Measurements from ENCODE around the gene AMPD3.

Gene AMPD3

GRCh38 chr11:10492084-10492483 is 37.0 kb downstream of the AMPD3 start:
- TF ChIP-seq TAF1 (IDR thresholded peaks at IDR 0.05; ENCODE audit: low read depth, low read length) (no peak), SPI1 (IDR thresholded peaks at IDR 0.05; ENCODE audit: low read depth, low read length) (no peak), PAX5 (IDR thresholded peaks at IDR 0.05; ENCODE audit: insufficient read depth, low read length, severe bottlenecking) (no peak), POU2F2 (IDR thresholded peaks at IDR 0.05; ENCODE audit: low read depth, low read length) (no peak), POLR2AphosphoS5 (IDR thresholded peaks at IDR 0.05; ENCODE audit: low read depth, low read length) (no peak), POLR2A (IDR thresholded peaks at IDR 0.05; ENCODE audit: low read depth, low read length) (no peak)
- FAIRE-seq, result no peak
- no peak for DNase-seq (ENCODE audit: insufficient read length, low spot score)

DNA sequence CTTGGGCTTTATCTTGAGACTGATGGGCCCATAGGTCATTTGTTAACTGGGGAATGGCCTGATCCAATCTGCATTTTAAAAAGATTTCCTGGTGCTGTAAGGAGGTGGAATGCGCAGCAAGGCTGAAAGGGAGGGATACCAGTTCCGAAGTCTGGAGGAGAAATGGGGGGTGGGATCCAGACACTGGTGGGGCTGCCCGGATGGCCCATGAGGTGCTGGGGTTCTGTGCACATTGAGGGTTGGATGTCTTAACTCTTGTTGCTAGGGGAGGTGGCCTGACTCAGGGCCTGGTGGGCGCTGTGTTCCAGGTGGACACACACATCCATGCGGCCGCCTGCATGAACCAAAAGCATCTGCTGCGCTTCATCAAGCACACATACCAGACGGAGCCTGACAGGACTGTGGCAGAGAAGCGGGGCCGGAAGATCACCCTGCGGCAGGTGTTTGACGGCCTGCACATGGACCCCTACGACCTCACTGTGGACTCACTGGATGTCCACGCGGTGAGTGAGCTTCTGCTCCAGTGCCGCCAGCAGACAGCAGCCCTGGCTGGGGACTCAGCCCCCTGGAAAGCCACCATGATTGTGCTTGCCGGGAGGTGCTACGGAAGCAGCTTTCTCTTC is 38.1 kb downstream of the AMPD3 start:
- TF ChIP-seq TAF1 (IDR thresholded peaks at IDR 0.05; ENCODE audit: low read depth, low read length), result no peak
- no peak for TF ChIP-seq POLR2A (IDR thresholded peaks at IDR 0.05; ENCODE audit: low read depth, low read length)
- TF ChIP-seq POU2F2 (IDR thresholded peaks at IDR 0.05; ENCODE audit: low read depth, low read length), result no peak
- TF ChIP-seq POLR2AphosphoS5 (IDR thresholded peaks at IDR 0.05; ENCODE audit: low read depth, low read length), result no peak
- no peak for TF ChIP-seq PAX5 (IDR thresholded peaks at IDR 0.05; ENCODE audit: insufficient read depth, low read length, severe bottlenecking)
- TF ChIP-seq SPI1 (IDR thresholded peaks at IDR 0.05; ENCODE audit: low read depth, low read length), result no peak
- DNase-seq (ENCODE audit: insufficient read length, low spot score), result no peak
- no peak for FAIRE-seq

- DNase-seq (ENCODE audit: insufficient read length, low spot score), result no peak
- no peak for FAIRE-seq
- TF ChIP-seq POLR2AphosphoS5 (IDR thresholded peaks at IDR 0.05; ENCODE audit: low read depth, low read length) (no peak), SPI1 (IDR thresholded peaks at IDR 0.05; ENCODE audit: low read depth, low read length) (no peak), TAF1 (IDR thresholded peaks at IDR 0.05; ENCODE audit: low read depth, low read length) (no peak), POU2F2 (IDR thresholded peaks at IDR 0.05; ENCODE audit: low read depth, low read length) (no peak), POLR2A (IDR thresholded peaks at IDR 0.05; ENCODE audit: low read depth, low read length) (no peak), PAX5 (IDR thresholded peaks at IDR 0.05; ENCODE audit: insufficient read depth, low read length, severe bottlenecking) (no peak)
Measured at GRCh38 chr11:10494636-10495463, 39.8 kb downstream of the AMPD3 start.

DNA sequence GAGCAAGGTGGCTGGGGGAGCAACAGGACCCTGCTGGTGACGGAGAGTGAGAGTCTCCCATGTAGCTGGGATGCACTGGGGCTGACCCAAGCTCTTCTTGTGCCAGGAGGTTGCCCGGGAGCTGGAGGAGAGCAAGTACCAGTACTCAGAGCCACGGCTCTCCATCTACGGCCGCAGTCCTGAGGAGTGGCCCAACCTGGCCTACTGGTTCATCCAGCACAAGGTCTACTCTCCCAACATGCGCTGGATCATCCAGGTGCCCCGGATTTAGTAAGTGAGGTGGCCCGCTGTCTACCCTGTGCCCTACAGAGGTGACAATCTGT is 40.4 kb downstream of the AMPD3 start:
- DNase-seq (ENCODE audit: insufficient read length, low spot score) (no peak), FAIRE-seq (no peak)
- TF ChIP-seq POLR2A (IDR thresholded peaks at IDR 0.05; ENCODE audit: low read depth, low read length) (no peak), TAF1 (IDR thresholded peaks at IDR 0.05; ENCODE audit: low read depth, low read length) (no peak), SPI1 (IDR thresholded peaks at IDR 0.05; ENCODE audit: low read depth, low read length) (no peak), PAX5 (IDR thresholded peaks at IDR 0.05; ENCODE audit: insufficient read depth, low read length, severe bottlenecking) (no peak), POLR2AphosphoS5 (IDR thresholded peaks at IDR 0.05; ENCODE audit: low read depth, low read length) (no peak), POU2F2 (IDR thresholded peaks at IDR 0.05; ENCODE audit: low read depth, low read length) (no peak)

DNA sequence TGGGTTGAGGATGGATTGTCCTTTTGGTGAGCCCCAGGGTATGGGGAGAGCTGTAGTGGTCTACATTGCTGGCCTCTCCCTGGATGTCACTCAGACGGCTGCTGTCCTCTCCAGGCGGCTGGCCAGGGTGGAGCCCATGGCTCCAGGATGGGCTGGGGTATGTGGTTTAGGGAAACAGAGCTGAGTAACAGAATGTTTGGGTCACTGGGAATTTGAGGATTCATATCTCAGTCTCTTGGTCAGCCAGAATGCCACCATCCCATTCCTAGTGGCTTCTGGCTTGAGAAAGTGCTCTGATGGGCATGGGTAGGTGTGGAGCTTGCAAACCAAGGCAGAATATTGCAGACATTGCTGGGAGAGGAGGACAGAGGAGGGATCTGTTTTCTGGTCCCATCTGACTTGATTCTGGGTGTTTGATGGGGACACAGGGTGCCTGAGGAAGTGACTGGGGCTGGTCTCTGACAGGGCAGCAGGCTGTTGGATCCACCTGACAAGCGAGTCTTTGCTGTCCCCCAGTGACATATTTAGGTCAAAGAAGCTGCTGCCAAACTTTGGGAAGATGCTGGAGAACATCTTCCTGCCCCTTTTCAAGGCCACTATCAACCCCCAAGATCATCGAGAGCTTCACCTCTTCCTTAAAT is 41.4 kb downstream of the AMPD3 start:
- no peak for FAIRE-seq
- TF ChIP-seq TAF1 (IDR thresholded peaks at IDR 0.05; ENCODE audit: low read depth, low read length) (no peak), POLR2AphosphoS5 (IDR thresholded peaks at IDR 0.05; ENCODE audit: low read depth, low read length) (no peak), PAX5 (IDR thresholded peaks at IDR 0.05; ENCODE audit: insufficient read depth, low read length, severe bottlenecking) (no peak), POLR2A (IDR thresholded peaks at IDR 0.05; ENCODE audit: low read depth, low read length) (no peak), POU2F2 (IDR thresholded peaks at IDR 0.05; ENCODE audit: low read depth, low read length) (no peak), SPI1 (IDR thresholded peaks at IDR 0.05; ENCODE audit: low read depth, low read length) (no peak)
- no peak for DNase-seq (ENCODE audit: insufficient read length, low spot score)

- FAIRE-seq (no peak), DNase-seq (ENCODE audit: insufficient read length, low spot score) (no peak)
- TF ChIP-seq POLR2A (IDR thresholded peaks at IDR 0.05; ENCODE audit: low read depth, low read length), result no peak
- no peak for TF ChIP-seq SPI1 (IDR thresholded peaks at IDR 0.05; ENCODE audit: low read depth, low read length)
- no peak for TF ChIP-seq TAF1 (IDR thresholded peaks at IDR 0.05; ENCODE audit: low read depth, low read length)
- TF ChIP-seq PAX5 (IDR thresholded peaks at IDR 0.05; ENCODE audit: insufficient read depth, low read length, severe bottlenecking), result no peak
- no peak for TF ChIP-seq POU2F2 (IDR thresholded peaks at IDR 0.05; ENCODE audit: low read depth, low read length)
- no peak for TF ChIP-seq POLR2AphosphoS5 (IDR thresholded peaks at IDR 0.05; ENCODE audit: low read depth, low read length)
Measured at GRCh38 chr11:10497371-10498021, 42.4 kb downstream of the AMPD3 start.

DNA sequence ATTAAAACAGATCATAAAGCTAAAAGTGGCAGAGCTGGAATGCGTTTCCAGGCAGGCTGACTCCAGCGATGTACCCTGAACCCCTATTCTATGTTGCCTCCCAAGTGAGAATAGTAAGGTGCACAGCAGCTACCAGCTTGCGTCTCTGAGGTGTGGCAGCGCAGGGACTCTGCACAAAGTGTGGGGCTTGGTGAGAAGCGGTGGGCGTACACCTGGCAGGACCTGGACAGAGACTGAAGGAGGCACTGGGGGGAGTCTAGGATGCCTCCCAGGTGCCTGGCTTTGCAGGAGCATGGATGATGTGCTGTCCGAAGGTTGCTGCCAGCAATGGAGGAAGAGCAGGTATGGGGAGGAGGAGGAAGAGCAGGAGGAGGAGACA is 42.9 kb downstream of the AMPD3 start:
- TF ChIP-seq POLR2AphosphoS5 (IDR thresholded peaks at IDR 0.05; ENCODE audit: low read depth, low read length) (no peak), PAX5 (IDR thresholded peaks at IDR 0.05; ENCODE audit: insufficient read depth, low read length, severe bottlenecking) (no peak), TAF1 (IDR thresholded peaks at IDR 0.05; ENCODE audit: low read depth, low read length) (no peak)
- FAIRE-seq (no peak), DNase-seq (ENCODE audit: insufficient read length, low spot score) (no peak)

DNA sequence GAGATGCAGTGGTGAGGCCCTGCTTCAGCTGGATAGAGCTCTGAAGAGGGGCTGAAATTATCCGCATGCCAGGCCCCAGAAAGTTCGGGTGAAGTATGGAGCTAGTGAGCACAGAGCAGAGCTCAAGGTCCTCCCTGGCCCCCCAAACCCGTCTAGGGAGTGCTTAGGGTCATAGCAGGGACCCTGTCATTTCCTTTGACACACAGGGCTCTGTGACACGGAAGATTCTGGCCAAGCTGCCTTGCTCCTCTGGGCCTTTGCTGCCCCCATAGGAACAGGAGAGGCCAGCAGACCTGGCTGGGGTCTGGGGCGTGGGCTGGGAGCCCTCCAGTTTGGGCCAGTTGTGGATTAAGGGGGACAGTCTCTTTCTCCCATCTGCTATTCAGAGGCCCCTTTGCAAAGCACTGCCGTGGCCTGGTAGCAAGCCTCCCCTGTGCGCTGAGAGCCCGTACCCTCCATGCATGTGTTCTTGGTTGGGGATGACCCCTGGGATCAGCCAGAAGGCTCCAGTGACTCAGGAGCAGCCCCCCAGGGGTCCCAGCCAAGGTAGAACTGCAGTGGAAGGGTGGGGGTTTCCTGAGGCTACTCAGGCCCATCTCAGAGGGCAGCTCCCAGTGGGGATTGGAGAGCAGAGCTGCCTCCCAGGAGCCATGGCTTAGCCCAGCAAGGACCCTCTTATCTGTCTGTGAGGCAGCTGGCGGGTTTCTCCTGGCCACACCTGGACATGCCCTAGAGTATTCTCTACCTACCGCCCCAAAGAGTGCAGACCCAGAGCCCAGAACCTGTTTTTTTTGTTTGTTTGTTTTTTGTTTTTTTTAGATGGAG is 43.6 kb downstream of the AMPD3 start:
- TF ChIP-seq SPI1 (IDR thresholded peaks at IDR 0.05; ENCODE audit: low read depth, low read length), result no peak
- TF ChIP-seq POU2F2 (IDR thresholded peaks at IDR 0.05; ENCODE audit: low read depth, low read length), result no peak
- TF ChIP-seq PAX5 (IDR thresholded peaks at IDR 0.05; ENCODE audit: insufficient read depth, low read length, severe bottlenecking), result no peak
- TF ChIP-seq TAF1 (IDR thresholded peaks at IDR 0.05; ENCODE audit: low read depth, low read length), result no peak
- no peak for TF ChIP-seq POLR2A (IDR thresholded peaks at IDR 0.05; ENCODE audit: low read depth, low read length)
- TF ChIP-seq POLR2AphosphoS5 (IDR thresholded peaks at IDR 0.05; ENCODE audit: low read depth, low read length), result no peak
- DNase-seq (ENCODE audit: insufficient read length, low spot score) (no peak), FAIRE-seq (no peak)
